H7 (cell line): ENCODE measurements around the gene BMPER. TPM values are rescaled to one million over a fixed set of nuclear protein-coding genes. Genes with fewer than 3 reads are reported as not detected.
A peak's percentile ranks its signal among the peaks of the same experiment; 100 is the strongest.

Experiments used
- DNase-seq: peaks from one replicate; pipeline ENCODE4 v3.0.0; 2012
- H3K27me3 ChIP-seq: 2 replicates; pipeline ENCODE4 v1.6.0; 2011; ENCODE audit warnings: mild to moderate bottlenecking, low read length; ENCODE audit not compliant: control insufficient read depth, insufficient read depth
- H3K36me3 ChIP-seq: replicated peaks from 2 replicates; pipeline ENCODE4 v1.5.1; 2011; ENCODE audit warnings: low read length; ENCODE audit not compliant: control insufficient read depth, insufficient read depth
- H3K4me3 ChIP-seq: 2 replicates; pipeline ENCODE4 v1.5.1; 2011; ENCODE audit warnings: low read depth, mild to moderate bottlenecking, control low read depth, low read length, moderate library complexity; ENCODE audit not compliant: insufficient read depth
- total RNA-seq: library from RNA; depleted of rRNA; stranded (reverse); fragments of >200 nt; shearing (Covaris generic); gene quantifications from 2 replicates; pipeline ENCODE4 v1.2.3, GENCODE V29; 2014

The BMPER gene
- total RNA-seq, 1 experiment from 2014 or later, result 2.4 TPM

DNA sequence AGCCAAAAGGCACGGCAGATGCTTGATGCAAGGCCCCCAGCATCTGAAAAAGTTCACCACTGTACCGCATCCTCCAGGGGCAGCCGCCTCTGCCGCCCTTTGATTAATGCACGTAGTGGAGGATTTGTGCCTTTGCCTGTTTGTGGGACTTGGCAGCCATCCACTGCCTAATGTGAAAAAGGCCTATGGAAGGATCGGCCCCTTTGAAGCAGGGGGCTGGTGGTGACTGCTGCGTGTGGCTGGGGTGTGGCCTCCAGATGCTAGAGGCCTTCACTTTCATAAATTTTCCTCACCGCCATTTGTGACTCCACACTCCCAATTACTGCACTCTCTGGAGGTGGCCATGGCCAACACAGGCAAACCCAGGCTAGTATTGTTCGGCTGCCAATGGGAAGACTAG is 226.0 kb downstream of the BMPER start:
- no peaks in the 10 kb centered on the region for H3K27me3 ChIP-seq
- DNase-seq, result no peak
- no peak overlapping the region for H3K4me3 ChIP-seq
- no peaks in the 10 kb centered on the region for H3K36me3 ChIP-seq

DNA sequence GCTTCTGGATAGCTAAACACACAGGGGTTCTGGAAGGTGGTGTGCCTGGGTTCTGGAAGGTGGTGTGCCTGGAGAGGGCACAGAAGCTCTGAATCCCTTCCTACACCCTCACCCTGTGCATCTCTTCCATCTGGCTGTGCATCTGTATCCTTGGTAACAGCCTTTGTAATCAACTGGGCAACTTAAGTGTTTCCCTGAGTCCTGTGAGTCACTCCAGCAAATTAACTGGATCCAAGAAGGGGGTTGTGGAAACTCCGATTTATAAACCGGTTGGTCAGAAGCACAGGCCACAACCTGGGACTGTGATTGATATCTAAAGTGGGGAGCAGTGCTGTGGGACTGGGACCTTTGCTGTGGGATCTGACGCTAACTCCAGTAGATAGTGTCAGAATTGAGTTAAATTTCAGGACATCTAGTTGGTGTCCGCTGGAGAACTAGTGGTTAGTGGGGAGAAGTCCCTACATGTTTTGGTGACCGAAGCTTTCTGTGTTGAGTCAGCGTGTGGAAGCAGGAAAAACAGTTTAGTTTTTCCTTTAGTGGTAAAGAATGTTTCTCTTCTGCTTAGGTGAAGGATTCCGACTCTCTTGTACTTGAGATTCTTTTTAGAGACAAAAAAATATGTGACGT is 228.1 kb downstream of the BMPER start:
- Histone ChIP-seq H3K36me3 (no peaks in the 10 kb centered on the region), H3K4me3 (no peak overlapping the region), H3K27me3 (no peaks in the 10 kb centered on the region)
- no peak for DNase-seq

DNA sequence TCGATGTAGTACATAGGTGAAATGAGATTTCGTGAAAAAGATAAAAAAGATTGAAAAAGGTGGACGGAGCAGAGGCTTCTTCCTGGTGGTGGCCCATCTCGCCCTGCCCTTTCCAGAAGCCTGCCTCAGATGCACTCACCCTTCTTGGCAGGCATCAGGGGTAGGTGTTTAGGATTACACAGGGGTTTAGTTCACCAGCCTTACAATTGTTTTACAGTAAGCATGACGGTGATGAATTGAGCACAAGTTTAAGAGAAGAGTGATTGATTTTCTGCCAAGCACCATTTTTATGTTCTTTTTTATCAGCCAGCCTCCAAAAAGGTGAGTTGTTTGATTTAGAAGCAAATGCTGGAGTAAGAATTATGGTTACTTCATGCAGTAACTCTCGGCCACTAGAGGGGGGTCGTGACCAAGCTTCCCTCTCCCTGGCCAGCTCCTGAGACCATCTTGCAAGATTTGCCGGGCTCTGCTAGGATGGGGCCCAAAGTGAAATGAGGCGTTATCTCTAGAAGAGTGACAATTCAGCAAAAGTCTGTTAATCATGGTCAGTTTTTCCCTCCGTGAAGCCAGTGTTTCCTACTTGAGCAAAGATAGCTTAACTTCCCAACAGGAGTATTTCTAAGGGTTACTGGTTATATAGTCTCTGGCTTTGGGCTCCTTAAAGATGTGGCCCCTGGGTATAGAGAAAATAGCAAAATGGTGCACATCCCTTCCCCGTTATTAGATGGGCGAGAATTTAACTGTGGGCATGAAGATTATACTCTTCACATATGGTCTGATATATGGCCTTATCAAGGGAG is 228.8 kb downstream of the BMPER start:
- Histone ChIP-seq H3K4me3 (no peak overlapping the region), H3K36me3 (no peaks in the 10 kb centered on the region)
- peak; percentile 84 for DNase-seq

DNA sequence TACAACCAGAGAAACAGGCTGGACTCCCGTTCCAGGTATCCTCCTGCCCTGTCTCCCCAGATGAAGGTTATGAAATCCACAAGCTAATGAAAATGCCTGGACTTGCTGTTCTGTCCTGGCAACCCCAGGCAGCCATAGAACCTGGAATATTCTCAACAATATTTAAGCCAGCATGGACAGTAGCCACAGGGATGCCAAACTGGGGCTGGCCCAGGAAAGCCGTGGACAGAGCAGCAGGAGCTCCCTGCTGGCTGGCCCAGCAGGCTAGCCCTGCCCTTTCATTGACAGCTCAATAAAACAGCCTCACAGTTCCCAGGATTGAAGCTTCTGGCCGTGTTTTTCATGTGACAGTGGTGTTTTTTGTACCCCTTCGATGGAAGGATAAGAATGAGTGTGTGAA is 230.6 kb downstream of the BMPER start:
- no peak for DNase-seq
- Histone ChIP-seq H3K4me3 (no peak overlapping the region), H3K36me3 (no peaks in the 10 kb centered on the region), H3K27me3 (no peaks in the 10 kb centered on the region)

More for the DNA sequence above, 228.8 kb downstream of the BMPER start:
- H3K27me3 ChIP-seq, result no peaks in the 10 kb centered on the region

DNA sequence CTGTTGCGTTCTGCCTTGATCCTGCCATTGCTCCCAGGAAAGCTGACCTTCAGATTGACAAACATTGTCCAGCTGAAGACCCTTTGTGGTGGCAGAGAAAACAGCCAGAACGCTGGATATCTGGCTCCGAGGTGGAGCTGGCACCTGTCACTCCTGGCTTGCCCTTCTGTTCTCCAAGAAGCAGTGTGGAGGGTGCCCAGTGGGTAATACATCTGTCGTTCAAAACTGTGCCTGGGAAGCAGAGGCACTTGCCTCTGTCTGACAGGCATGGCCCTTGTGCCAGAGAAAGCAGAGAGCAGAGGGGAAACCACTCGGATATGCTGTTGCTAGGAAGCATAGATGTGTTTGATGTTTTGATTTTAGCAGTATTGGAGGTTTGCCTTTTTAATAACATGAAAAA is 231.4 kb downstream of the BMPER start:
- Histone ChIP-seq H3K36me3 (no peaks in the 10 kb centered on the region), H3K27me3 (no peaks in the 10 kb centered on the region), H3K4me3 (no peak overlapping the region)
- DNase-seq, result no peak

DNA sequence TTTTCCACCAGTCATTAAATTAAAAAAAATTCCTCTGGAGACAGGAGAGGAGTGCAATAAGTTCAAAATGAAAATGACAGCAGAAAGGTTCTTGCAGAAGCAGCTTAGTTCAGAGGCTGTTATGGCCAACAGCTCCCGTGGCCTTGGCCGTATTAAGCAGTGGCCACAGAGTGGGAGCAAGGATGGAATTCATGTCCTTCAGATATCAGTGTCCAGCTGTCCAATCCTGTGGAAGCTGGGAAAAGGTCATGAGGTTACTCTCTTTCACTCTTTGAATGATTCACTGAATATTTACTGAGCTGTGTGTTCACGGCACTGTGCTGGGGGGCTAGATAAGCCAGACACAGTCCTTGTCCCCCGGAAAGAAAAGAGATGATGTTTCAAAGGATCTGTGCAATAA is 231.8 kb downstream of the BMPER start:
- no peak for DNase-seq
- no peaks in the 10 kb centered on the region for H3K36me3 ChIP-seq
- H3K4me3 ChIP-seq, result no peak overlapping the region
- H3K27me3 ChIP-seq, result no peaks in the 10 kb centered on the region

DNA sequence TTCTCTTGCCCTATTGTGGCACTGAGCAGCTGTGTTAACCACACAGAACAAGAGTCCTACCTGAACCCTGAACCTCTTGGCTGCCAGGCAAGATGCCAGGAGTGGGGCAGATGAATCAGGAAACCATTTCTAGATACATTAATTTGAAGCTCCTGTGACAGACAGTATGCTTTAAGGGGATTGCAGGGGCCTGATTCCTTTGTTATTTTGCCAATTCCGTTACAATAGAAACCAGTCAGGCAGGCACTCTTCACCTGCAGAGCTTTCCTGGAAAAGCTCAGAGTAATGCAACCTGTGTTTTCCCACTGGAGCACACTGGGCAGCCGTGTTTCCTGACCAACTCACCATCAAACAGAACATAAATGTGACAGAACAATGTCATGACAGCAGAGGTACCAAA is 233.1 kb downstream of the BMPER start:
- peak; percentile 26 for DNase-seq
- Histone ChIP-seq H3K27me3 (no peaks in the 10 kb centered on the region), H3K4me3 (no peak overlapping the region), H3K36me3 (no peaks in the 10 kb centered on the region)

DNA sequence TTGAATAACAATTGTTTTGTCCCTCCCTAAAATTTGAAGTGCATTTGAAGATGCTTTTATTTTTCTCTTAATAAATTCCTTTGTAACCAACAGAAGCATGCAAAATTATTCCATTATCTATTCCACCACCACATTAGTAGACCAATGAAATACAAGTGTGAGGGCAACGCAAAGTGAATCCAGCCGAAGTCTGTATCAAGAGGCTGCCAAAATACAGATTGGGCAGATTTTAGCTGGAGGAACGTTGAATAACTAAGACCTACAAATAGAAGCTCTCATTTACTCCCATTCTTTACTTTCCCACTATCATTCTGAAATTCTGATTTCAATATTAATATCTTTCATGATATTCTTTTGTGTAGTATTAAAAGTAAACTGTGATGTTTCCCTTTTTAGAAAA is 233.7 kb downstream of the BMPER start:
- H3K36me3 ChIP-seq, result no peaks in the 10 kb centered on the region
- H3K27me3 ChIP-seq, result no peaks in the 10 kb centered on the region
- no peak for DNase-seq
- H3K4me3 ChIP-seq, result no peak overlapping the region

DNA sequence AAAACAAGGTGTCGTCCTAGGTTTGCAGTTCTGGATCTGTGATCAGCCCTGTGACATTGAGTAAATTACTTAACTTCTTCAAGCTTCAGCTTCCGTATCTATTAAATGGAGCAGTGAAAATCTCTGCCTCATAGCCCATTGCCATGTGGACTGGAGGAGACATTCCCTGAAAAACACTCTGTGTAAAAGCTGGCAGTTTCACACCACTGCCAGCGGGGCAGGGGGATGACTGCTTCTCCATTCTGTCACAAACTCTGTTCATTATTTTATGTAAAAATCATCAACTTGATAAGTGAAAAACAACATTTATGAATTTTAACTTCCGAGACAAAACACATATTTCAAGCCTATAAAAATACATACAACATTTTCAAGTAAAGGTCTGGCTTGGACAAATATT is 234.7 kb downstream of the BMPER start:
- no peak for DNase-seq
- no peak overlapping the region for H3K4me3 ChIP-seq
- no peaks in the 10 kb centered on the region for H3K27me3 ChIP-seq
- H3K36me3 ChIP-seq, result no peaks in the 10 kb centered on the region

DNA sequence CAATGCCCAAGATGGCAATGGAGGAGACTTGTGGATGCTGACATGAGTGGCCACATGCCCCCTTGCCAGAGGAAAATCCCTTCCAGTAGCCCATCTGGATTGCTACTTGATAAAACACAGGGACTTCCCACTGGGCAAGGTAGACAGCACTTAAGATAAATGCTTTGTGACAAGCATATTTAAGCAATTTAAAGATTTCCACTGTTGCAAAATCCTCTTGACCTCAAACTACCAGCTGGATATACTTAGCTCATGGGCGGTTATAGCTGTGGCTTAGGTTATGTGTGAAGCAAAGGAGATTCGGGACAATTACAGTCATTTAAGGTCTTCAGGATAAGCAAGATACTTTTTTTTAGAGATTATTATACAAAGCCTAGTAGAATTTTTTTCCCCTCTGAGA is 238.1 kb downstream of the BMPER start:
- Histone ChIP-seq H3K27me3 (no peaks in the 10 kb centered on the region), H3K4me3 (no peak overlapping the region), H3K36me3 (no peaks in the 10 kb centered on the region)
- DNase-seq, result no peak

DNA sequence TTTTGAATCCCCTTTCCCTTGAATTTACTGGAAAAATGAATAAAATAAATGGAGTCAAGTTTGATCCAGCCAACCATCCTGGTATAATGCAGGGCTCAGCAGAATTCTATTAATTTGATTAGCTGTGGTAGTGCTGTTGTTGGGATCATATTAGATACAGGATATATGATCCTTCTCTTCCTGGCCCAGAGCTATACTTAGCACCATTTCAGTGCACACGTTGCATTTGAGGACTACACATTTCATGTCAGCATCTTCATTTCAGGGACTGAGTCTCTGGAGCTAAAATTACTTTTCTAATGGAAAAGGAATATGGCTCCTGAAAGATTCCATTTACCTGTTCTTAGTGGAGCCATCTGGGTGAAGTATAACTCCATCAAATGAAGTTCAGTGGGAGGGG is 240.3 kb downstream of the BMPER start:
- no peaks in the 10 kb centered on the region for H3K27me3 ChIP-seq
- no peak overlapping the region for H3K4me3 ChIP-seq
- H3K36me3 ChIP-seq, result no peaks in the 10 kb centered on the region
- no peak for DNase-seq

DNA sequence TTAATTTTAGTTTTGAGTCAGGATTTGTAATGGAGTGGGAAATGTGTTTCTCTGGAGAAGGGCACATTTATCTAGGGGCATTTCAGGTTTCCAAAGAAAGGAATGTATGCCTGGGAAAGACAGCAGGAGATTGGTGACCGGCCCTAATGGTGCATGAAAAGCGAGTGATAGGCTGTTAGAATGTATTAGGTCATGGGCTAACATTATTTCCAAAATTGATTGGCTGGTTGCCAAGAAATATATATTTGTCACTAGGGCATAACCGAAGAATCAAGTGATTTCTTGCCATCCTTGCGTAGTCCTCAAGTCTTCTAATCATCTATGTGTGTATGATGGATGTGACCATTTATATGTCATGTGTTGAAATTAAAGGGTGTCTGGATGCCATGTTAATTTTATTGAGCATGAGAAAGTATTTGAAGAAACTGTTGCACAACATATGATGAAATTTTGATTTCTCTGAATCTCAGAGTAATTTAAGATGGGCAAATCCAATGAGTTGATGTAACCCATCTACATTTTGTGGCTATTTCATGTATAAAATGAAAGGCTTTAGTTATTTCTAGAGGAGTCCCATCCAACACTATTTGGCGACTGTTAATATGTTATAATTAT is 248.4 kb downstream of the BMPER start:
- no peak for DNase-seq
- H3K36me3 ChIP-seq, result no peaks in the 10 kb centered on the region
- H3K27me3 ChIP-seq, result no peaks in the 10 kb centered on the region
- H3K4me3 ChIP-seq, result no peak overlapping the region

DNA sequence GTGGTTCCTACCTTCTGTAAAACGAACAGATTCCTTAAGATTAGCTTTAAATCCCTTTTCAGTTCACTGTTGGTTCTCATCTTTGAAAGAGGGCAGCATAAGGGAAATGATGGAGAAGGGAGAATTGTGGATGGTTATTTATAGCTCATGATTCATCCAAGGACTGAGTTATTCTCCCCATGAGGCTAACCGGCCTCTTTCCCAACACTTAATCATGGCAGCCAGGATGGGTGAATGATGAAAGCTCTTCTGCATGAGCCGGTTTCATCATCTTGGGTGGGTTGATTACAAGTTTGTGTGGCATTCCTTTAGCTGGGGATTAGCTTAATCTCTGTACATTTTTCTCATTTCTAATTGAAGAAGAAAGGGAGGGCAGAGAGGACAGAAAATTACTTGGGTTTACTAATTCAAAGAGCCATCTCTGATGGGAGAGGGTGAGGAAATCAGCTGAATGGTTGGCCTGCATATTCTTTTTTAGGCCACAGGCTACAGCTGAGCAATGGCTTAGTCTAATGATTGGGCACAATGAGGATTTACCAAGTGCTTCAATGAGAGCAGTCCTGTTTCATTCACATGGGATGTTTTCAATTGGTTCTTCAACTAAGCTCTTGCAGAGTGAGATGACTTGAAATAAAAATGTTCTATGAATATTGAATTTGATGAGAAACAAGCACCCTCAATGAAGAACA is 250.0 kb downstream of the BMPER start:
- no peak for DNase-seq
- no peak overlapping the region for H3K4me3 ChIP-seq
- H3K36me3 ChIP-seq, result no peaks in the 10 kb centered on the region

DNA sequence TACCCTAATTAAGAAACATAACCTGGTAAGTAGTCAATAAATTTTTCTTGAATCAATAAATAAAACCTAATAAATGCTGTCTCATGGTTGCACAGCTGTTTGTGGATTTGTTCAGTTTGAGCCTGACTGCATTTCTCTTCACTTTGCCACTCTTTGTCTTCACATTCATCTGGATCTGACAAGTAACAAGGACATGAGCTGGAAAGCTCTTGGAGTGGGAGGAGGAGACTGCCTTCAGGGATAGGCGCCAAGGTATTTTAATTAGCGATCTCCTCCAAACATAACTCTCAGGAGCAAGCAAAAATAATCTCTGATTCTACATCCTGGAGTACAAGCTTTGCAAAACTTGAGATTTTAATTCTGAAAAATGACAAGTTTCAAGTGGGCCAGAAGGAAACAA is 251.0 kb downstream of the BMPER start:
- Histone ChIP-seq H3K27me3 (no peaks in the 10 kb centered on the region), H3K4me3 (no peak overlapping the region), H3K36me3 (no peaks in the 10 kb centered on the region)
- no peak for DNase-seq

More for the DNA sequence above, 250.0 kb downstream of the BMPER start:
- no peaks in the 10 kb centered on the region for H3K27me3 ChIP-seq

DNA sequence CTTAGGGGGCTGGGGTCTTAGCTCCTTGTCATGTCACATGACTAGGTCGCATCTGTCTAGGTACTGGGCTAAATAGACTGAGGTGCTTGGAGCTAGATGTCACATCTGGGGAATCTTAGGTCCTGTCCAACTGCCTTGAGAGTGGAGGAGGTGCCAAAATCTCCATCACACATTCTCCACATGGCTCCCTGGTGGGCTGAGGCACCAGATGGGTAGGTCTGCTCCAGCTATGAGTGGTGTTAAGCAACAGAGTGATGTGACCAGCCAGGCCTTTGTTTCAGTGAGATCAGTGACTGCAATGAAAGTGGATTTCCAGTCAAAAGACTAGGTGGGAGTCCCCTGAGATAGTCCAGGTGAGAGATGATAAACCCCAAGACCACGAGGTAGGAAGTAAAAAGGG is 251.8 kb downstream of the BMPER start:
- no peaks in the 10 kb centered on the region for H3K36me3 ChIP-seq
- H3K27me3 ChIP-seq, result no peaks in the 10 kb centered on the region
- DNase-seq, result no peak
- no peak overlapping the region for H3K4me3 ChIP-seq
